ENCODE data around the gene NDUFB3.
"Not testable (repeated sequence)": the region's sequence is repeated elsewhere in the genome, so short reads cannot be mapped to it uniquely, and the experiment has no call there.

The NDUFB3 gene

GRCh38 chr2:201093573-201093972 lies 21.8 kb downstream of the NDUFB3 start:
- DNase-seq (ENCODE audit: low read depth), result no peak

GRCh38 chr2:201100497-201100896 lies 28.7 kb downstream of the NDUFB3 start:
- DNase-seq (ENCODE audit: low read depth), result no peak

GRCh38 chr2:201105759-201106158 lies 34.0 kb downstream of the NDUFB3 start:
- no peak for DNase-seq (ENCODE audit: low read depth)

- DNase-seq (ENCODE audit: low read depth), result no peak
These were observed 35.8 kb downstream of the NDUFB3 start for GRCh38 chr2:201107624-201108023.

GRCh38 chr2:201108341-201108740 lies 36.5 kb downstream of the NDUFB3 start:
- no peak for DNase-seq (ENCODE audit: low read depth)

- no peak for DNase-seq (ENCODE audit: low read depth)
These were observed 37.4 kb downstream of the NDUFB3 start for GRCh38 chr2:201109186-201109585.

- no peak for DNase-seq (ENCODE audit: low read depth)
These were observed 38.8 kb downstream of the NDUFB3 start for GRCh38 chr2:201110615-201111014.

GRCh38 chr2:201111096-201111495 lies 39.3 kb downstream of the NDUFB3 start:
- no peak for DNase-seq (ENCODE audit: low read depth)

GRCh38 chr2:201114350-201114749 lies 42.5 kb downstream of the NDUFB3 start:
- DNase-seq (ENCODE audit: low read depth), result no peak

- no peak for DNase-seq (ENCODE audit: low read depth)
These were observed 43.0 kb downstream of the NDUFB3 start for GRCh38 chr2:201114846-201115245.

- DNase-seq (ENCODE audit: low read depth), result peak; percentile 62
These were observed 44.5 kb downstream of the NDUFB3 start, which contains the start of gene CFLAR for GRCh38 chr2:201116115-201116958. CFLAR (plus strand) TSS chr2:201116164; CDS start chr2:201129866, 13,702 bp downstream.

GRCh38 chr2:201116959-201117734 lies 45.3 kb downstream of the NDUFB3 start:
- DNase-seq (ENCODE audit: low read depth), result peak; percentile 18

GRCh38 chr2:201117735-201118094 lies 45.9 kb downstream of the NDUFB3 start:
- DNase-seq (ENCODE audit: low read depth), result not testable (repeated sequence)

- DNase-seq (ENCODE audit: low read depth), result peak; percentile 80
These were observed 46.5 kb downstream of the NDUFB3 start for GRCh38 chr2:201118121-201118960.

GRCh38 chr2:201118961-201119854 lies 47.4 kb downstream of the NDUFB3 start:
- no peak for DNase-seq (ENCODE audit: low read depth)

- DNase-seq (ENCODE audit: low read depth), result no peak
These were observed 50.5 kb downstream of the NDUFB3 start for GRCh38 chr2:201122276-201122675.

- no peak for DNase-seq (ENCODE audit: low read depth)
These were observed 54.7 kb downstream of the NDUFB3 start for GRCh38 chr2:201126308-201127151.

GRCh38 chr2:201127152-201127511 lies 55.3 kb downstream of the NDUFB3 start:
- no peak for DNase-seq (ENCODE audit: low read depth)

GRCh38 chr2:201127570-201127969 lies 55.8 kb downstream of the NDUFB3 start:
- DNase-seq (ENCODE audit: low read depth), result peak; percentile 12

GRCh38 chr2:201128033-201128432 lies 56.2 kb downstream of the NDUFB3 start:
- no peak for DNase-seq (ENCODE audit: low read depth)
